Breast epithelium (tissue), 3 donors: ENCODE measurements around the gene PDS5B.

Source experiments
- CTCF ChIP-seq, 3 donors: fragments of 450-650 bp; IDR thresholded peaks; one replicate each; pipeline ENCODE4 v1.5.1; 2016 to 2017; ENCODE audit warnings: antibody characterized with exemption in 3 of 3, mild to moderate bottlenecking in 3 of 3, moderate library complexity in 3 of 3
- POLR2A ChIP-seq: fragments of 450-650 bp; IDR thresholded peaks from one replicate; pipeline ENCODE4 v1.6.1; 2016; ENCODE audit warnings: antibody characterized with exemption, mild to moderate bottlenecking, moderate library complexity

- TF ChIP-seq CTCF (IDR thresholded peaks at IDR 0.05) (no peak), POLR2A (no peak)
These were observed 88.3 kb downstream of the PDS5B start for GRCh38 chr13:32674503-32674902.
